Stimulated activated CD4-positive, alpha-beta T cell treated with anti-CD3 and anti-CD28 coated beads, TNF-alpha, amount 100 ng/mL, for 1 hour (primary cell): Measurements from ENCODE around the gene OSBPL10.
"Not testable (repeated sequence)": the region's sequence is repeated elsewhere in the genome, so short reads cannot be mapped to it uniquely, and the experiment has no call there.

Experiments
- DNase-seq, 3 donors: peaks; one replicate each; pipeline ENCODE4 v3.0.0-alpha.2; 2020; ENCODE audit warnings: low read depth in 3 of 3, low spot score in 1 of 3

The OSBPL10 gene, protein sequence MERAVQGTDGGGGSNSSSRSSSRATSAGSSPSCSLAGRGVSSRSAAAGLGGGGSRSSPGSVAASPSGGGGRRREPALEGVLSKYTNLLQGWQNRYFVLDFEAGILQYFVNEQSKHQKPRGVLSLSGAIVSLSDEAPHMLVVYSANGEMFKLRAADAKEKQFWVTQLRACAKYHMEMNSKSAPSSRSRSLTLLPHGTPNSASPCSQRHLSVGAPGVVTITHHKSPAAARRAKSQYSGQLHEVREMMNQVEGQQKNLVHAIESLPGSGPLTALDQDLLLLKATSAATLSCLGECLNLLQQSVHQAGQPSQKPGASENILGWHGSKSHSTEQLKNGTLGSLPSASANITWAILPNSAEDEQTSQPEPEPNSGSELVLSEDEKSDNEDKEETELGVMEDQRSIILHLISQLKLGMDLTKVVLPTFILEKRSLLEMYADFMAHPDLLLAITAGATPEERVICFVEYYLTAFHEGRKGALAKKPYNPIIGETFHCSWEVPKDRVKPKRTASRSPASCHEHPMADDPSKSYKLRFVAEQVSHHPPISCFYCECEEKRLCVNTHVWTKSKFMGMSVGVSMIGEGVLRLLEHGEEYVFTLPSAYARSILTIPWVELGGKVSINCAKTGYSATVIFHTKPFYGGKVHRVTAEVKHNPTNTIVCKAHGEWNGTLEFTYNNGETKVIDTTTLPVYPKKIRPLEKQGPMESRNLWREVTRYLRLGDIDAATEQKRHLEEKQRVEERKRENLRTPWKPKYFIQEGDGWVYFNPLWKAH

DNA sequence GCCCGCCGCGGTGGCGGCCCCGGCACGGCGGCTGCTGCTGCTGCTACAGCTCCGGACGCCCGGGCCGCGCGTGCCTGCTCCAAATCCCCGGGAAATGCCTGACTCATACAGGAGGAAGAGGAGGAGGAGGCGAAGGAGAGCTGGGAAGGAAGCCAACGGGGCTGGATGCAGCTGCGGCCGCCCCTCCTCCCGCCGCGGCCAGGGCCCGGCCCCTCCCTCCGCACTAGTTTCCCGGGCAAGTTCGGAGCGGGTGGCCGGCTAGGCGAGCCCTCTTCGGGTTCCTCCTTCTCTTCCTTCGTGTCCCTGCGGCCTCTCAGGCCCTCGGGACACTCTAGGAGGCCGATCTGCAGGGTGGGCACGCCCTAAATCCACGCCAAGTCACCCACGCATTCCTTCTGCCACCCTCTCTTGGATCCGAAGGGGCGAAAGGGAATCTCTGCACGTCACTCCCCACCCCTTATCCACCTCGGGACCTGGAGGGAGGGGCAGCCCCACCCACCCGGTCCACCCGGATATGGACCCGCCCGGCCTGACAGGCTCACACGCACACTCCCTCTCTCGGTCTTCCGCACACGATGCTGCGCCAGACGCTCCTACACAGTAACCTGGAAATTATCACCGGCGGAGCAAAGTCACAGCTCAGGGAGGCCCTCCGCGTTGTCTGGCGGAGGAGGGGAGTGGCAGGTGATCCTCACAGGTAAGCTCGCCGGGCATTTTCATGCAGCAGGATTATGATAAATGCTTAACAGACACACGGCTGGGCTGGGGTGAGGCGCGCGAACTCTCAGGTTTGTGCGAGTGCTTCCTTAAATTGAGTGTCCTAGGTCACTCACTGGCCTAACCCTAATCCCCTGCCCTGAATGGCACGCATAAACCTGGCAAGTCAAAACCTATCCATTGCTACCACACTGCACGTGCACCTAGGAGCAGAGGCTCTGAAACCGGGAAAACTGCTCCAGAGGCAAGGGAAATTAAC is at the start of gene OSBPL10, which contains the start of gene ZNF860:
Gene OSBPL10 (minus strand): TSS at position 57 of the 976 bp plus-strand sequence. CDS start 83 bp downstream, outside the sequence.
Gene ZNF860 (plus strand): TSS at position 545 of the 976 bp plus-strand sequence. CDS start 7,330 bp downstream, outside the sequence.
- peak in 1 of 3 donors; percentile 7 for DNase-seq

DNA sequence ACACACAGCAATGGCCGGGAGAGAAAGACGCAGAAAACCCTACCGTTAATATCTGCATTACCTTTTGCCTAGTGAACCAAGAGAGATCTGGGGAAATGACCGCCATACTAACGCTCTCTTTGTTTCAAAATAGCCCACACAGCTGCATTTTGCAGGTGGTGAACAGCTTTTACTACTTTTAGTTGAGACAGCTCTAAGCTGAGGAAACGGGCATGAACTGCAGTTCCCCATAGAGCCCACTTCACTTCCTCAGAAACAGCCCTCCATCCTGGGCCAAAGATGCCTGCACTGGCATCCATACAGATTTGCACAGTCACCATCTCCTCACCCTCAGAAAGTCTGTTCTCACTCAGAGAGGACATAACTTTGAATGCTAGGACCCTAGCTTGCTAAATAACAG is 45.5 kb upstream of the OSBPL10 start:
- DNase-seq = no peak

DNA sequence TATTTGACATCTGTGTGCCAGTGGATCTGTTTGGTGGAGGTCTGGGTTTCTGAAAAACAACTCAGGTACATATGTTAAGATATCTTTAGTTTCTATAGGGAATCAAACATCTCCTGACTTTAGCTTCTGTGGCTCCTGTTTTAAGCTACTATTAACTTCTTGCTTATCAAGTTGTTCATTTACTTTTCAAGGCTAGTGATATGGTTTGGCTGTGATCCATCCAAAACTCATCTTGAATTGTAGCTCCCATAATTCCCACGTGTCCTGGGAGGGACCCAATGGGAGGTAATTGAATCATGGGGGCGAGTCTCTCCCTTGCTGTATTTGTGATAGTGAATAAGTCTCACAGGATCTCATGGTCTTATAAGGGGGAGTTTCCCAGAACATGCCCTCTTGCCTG is 41.9 kb upstream of the OSBPL10 start:
- no peak for DNase-seq

DNA sequence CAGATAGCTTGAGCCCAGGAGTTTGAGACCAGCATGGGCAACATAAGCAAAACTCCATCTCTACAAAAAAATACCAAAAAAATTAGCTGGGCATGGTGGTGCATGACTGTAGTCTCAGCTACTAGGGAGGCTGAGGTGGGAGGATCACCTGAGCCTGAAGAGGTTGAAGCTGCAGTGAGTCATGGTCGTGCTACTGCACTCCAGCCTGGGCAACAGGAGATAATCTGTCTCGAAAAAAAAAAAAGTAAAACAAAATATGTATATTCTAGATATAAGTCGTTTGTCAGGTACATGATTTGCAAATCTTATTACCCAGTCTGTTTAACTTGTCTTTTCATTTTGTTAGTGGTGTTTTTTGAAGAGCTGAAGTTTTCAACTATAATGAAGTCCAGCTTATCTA is 40.7 kb upstream of the OSBPL10 start:
- DNase-seq = no peak

DNA sequence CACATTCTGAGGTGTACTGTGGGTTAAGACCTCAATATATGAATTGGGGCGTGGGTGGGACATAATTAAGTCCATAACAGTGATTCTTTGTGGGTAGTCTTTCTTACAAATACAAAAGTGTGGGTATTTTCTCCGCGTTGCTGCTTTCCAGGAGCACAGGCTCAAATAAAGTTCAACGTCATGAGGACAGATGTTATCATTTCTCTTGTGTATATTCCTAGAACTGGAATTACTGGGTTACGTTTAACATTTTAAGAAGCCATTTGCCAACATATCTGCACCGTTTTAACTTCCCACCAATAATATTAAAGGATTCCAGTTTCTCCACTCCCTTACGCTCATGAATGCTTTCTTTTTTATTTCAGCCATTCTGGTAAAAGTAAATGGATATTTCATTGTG is 40.1 kb upstream of the OSBPL10 start:
- no peak for DNase-seq

DNA sequence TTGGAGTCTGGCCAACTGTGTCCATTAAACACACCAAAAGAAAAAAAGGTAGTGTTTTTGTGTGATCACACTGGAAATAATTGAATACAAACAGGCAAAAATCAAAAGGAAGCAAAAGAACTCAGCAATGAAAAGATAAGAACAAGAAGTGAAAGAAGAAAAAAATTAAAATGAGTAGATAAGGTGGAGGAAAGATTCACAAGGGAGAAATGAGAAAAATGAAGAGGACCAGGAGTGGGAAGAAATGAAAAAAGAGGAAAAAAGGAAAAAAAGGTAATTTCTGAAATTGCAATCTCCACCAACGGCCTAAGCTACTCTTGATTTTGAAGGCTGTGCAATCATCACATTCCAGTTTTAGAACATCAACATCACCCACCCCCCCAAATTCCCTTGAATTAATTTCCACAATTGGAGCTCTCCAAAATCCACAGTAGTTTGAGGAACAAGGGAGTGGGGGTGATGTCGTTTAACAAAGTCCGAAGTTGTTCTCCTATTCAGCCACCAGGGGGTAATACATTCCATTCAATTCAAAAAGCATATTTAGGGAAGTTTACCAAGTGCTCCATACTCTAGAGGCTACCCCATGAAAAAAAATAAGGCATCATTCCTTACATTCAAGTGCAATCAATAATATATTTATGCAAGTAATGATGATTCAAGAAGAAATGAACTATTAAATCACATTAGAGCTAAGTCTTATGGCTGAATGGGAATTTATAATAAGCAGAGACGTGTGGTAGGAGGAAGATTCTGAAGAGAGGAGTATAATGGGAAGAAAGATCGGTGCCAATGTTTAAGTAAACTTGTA is 37.9 kb upstream of the OSBPL10 start:
- DNase-seq = no peak

DNA sequence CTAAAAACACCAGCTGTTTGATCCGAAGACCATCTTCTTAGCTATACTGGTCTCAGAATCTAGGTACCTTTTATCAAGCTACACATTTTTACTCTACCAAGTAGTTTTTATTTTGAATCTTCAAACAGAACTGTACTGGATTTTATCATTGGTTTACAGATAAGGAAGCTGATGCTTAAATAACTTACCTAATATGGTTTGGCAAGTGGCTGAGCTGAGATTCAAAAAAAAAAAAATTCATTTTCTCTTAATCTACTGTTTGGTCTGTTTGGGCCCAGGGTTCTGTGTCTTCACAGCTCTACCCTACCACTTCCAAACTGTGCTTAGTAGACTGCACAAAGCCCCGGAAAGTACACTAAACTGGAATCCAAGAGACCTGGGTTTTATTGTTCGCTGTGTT is 36.2 kb upstream of the OSBPL10 start:
- no peak for DNase-seq

DNA sequence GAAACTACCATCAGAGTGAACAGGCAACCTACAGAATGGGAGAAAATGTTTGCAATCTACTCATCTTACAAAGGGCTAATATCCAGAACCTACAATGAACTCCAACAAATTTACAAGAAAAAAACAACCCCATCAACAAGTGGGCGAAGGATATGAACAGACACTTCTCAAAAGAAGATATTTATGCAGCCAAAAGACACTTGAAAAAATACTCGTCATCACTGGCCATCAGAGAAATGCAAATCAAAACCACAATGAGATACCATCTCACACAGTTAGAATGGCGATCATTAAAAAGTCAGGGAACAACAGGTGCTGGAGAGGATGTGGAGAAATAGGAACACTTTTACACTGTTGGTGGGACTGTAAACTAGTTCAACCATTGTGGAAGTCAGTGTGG is 34.6 kb upstream of the OSBPL10 start:
- DNase-seq = not testable (repeated sequence)

DNA sequence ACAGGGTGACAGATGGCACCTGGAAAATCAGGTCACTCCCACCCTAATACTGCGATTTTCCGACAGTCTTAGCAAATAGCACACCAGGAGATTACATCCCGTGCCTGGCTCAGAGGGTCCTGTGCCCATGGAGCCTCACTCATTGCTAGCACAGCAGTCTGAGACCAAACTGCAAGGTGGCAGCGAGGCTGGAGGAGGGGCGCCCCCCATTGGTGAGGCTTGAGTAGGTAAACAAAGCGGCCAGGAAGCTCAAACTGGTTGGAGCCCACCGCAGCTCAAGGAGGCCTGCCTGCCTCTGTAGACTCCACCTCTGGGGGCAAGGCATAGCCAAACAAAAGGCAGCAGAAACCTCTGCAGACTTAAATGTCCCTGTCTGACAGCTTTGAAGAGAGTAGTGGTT is 29.6 kb upstream of the OSBPL10 start:
- not testable (repeated sequence) for DNase-seq

DNA sequence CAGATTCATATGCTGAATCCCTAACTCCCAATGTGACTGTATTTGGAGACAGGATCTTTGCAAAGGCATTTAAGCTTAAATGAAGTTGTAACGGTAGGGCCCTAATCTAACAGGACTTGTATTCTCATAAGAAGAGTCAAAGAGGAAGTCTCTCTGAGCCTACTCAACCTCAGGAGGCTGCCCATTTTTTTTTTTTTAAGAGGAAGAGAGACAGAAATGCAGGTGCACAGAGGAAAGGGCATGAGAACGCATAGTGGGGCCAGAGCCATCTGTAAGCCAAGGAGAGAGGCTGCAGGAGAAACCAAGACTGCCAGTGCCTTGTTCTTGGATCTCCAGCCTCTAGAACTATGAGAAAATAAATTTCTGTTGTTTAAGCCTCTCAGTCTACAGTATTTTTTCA is 28.9 kb upstream of the OSBPL10 start:
- DNase-seq = no peak

DNA sequence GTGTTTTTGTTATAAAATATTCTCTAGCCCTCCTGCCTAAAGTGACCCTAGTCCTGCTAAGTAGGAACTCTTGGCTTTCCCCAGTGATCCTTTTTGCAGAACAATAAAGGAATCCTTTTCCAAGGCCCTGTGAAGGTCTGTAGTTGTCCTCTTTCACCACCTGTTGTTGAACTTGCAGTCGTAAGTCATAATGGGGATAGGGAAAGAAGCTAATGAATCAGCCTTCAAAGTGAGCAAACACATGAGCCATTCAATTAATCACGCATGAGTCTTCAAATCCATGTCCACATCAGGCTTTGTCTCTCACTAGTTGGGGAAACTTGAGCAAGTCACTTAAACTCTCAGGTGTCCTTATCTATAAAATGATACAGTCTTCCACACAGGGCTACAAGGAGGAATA is 28.0 kb upstream of the OSBPL10 start:
- DNase-seq = no peak

DNA sequence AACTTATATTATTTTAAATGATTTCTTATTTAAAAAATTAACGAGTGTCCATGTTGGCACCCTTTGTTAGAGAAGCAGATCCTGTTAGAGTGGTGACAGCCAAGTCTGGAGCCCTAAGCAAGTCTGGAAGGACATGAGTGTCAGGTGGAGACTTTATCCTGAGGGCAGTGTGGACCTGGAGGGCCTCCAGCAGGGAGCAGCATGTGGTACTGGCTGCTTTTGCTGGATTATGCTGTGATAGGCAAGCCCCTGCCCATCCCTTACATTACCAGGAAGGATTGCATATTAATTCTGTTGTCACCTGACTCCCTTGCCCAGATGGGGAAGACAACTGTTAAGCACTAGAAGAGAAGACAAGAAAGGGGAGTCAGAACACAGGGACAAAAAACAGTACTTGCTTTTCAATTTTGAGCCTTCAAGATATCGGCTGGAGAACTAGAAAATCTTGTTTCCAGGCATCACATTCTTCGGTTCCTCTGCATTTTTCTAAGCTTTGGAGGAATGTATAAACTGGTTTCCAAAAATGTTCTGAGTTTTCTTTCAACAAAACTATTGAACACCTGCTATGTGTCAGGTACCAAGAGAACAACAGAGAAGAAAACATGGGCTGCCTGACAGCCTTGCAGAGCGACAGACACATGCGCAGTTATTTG is 23.2 kb upstream of the OSBPL10 start:
- DNase-seq = no peak

DNA sequence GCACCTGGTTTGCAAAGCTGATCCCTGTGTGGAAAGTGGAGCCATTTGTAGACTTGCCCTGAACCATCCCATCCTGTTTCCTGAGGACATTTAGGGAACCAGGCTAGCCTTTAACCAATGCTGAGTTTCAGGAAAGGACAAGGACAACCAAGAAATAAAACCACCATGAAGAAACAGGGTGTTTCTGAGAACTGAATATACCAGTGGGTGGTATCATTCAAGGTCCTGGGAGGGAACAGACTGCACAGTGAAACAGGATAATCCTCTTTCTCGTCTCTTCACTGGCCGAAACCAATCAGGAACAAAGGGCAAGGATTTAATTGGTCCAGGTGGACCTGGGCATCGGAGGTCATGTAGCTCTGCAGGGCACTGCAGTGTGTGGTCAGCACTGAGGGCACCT is 22.3 kb upstream of the OSBPL10 start:
- no peak for DNase-seq

DNA sequence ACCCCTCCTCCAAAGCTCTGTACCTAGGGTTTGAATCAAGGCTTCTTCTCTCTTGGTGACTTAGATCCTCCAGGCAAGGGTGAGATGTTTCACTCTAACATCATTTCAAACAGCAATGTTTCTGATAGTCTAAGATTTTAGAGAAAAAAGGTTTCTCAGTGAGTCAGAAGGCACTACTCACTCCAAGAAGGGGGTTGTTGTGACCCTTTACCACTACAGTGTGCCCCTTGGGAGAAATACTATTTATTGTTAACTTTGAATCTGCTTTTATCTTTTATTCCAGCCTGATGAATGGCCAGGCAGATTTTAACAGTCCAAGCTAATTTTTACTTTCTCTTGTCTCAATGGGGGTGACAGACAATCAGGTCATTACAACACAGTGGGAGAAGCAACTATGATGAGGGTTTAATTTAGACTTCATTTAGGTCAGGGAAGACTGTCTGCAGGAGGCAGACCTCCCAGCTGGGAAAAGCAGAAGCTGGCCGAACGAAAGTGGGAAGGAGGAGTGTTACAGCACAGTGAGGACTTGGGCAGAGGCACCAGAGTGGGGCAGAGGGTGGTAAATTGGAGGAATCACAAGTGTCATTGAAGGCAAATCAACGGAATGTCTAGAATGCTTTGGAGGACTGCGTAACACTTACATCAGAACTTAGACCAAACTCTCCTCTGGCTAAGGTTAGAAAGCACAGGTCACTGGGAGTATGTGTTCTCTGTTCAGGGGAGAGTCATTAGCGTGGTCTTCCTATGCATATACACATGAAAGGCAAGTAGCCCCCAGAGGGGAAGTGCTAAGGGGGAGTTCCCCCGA is 21.7 kb upstream of the OSBPL10 start:
- no peak for DNase-seq

DNA sequence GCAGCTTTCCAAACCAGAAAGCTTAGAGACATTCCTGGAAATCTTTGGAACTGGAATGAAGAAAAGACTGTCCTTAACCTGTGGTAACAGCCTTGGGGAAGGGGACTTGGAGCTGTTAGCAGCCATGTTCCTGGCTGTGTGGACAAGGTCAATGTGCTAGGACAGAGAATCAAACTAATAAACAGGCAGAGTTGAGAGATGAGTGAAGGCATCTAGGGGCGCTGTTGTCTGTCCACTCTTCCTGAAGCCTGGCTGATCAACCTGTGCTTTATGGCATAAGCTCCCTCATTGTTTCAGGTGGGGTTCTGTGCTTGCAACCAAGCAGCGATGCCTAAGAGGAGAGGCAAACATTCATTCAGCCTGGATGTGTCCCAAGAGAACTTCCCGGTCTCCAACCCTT is 19.8 kb upstream of the OSBPL10 start:
- DNase-seq = no peak

DNA sequence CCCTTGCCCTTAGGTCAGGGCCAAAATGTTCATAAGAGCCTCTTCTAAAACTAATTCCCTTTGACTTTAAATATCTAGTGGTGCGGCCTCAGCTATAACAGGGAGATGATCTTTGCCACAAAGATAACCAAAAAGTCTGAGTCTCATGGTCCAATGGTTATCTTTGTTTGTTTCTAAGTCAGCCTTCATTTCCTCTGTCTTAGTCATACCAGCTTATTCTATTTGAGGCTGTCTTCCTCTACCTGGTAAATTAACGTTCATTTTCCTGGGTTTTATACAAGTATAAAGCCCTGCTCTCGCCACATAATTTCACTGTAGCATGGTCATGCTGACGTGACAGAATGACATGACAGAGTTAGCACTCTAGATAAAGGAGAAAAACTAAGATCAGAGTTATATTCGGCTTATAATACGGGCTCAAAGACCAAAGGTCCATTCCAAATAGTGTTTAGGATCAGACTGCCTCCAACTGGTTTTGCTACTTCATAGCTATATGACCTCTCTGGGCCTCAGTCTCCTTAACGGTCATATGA is 18.9 kb upstream of the OSBPL10 start:
- DNase-seq = no peak

DNA sequence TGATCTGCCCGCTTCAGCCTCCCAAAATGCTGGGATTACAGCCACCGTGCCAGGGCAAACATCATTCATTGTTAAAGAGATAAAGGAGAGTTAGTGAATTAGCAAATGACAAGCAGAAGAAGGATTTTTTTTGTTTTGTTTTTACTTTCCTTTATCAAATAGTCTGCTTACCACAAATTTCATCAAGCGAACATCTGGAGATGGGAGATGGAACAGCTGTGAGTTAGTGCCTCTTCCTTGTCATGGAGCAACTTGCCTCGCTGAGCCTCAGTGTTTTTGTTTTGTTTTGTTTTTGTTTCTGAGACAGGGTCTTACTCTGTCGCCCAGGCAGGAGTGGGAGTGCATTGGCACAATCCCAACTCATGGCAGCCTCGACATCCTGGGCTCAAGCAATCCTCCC is 16.4 kb upstream of the OSBPL10 start:
- no peak for DNase-seq

DNA sequence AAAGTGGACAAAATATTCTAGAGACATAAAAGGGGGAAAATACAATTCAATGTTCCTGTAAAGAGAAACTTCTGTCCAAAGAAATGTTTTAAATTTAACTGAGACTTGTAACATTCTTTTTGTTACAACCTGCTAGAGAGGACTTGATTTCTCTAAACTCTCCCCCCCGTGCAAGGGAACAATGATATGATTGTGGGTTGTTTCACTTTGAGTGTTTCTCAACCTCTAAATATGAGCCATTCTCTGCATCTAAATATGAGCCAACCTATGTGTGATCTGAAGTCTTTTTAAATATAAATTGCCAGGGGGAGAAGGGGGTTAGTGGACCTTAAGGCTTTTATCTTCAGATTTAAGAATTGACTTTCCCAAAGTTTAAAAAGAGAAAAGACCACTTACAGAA is 15.1 kb upstream of the OSBPL10 start:
- DNase-seq = no peak

DNA sequence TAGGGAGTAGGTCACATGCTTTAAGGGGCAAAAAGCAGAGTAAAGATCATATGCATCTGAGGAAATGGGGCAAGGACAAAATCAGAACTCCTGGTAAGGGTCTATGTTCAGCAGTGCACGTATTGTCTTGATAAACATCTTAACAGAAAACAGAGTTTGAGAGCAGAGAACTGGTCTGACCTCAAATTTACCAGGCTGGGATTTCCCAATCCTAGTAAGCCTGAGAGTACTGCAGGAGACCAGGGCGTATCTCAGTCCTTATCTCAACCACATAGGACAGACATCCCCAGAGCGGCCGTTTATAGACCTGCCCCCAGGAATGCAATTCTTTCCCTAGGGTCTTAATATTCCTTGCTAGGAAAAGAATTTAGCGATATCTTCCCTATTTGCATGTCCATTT is 14.0 kb upstream of the OSBPL10 start:
- not testable (repeated sequence) for DNase-seq
